GM23338 (cell line): ENCODE data around the gene NCOR2. TPM values are rescaled to one million over a fixed set of nuclear protein-coding genes. Genes with fewer than 3 reads are reported as not detected.
A peak's percentile ranks its signal among the peaks of the same experiment; 100 is the strongest.

Experiments
- ATAC-seq: fragments of 200-7000 bp; cut with Tn5 transposase; 3 replicates; pipeline ENCODE4 v1.9.1; 2020
- DNase-seq: peaks from one replicate; pipeline ENCODE4 v3.0.0-alpha.2; 2015; ENCODE audit warnings: low spot score
- H2AFZ ChIP-seq: fragments of 200-600 bp; sonication (generic); 2 replicates; pipeline ENCODE4 v1.8.0; 2016; ENCODE audit warnings: antibody characterized with exemption, mild to moderate bottlenecking, moderate library complexity
- H3F3A ChIP-seq: fragments of 200-600 bp; sonication (generic); replicated peaks from 2 replicates; pipeline ENCODE4 v1.8.0; 2017; ENCODE audit warnings: antibody characterized with exemption, mixed run types, low read depth
- H3K27ac ChIP-seq: fragments of 200-600 bp; sonication (generic); 2 replicates; pipeline ENCODE4 v1.6.1; 2016; ENCODE audit warnings: low read depth
- H3K27me3 ChIP-seq: fragments of 200-600 bp; sonication (generic); 2 replicates; pipeline ENCODE4 v1.8.0; 2016; ENCODE audit warnings: mild to moderate bottlenecking, mixed run types, moderate library complexity; ENCODE audit not compliant: insufficient read depth
- H3K36me3 ChIP-seq: fragments of 200-600 bp; sonication (generic); 2 replicates; pipeline ENCODE4 v1.8.0; 2016; ENCODE audit warnings: mild to moderate bottlenecking; ENCODE audit not compliant: insufficient read depth
- H3K4me1 ChIP-seq: fragments of 200-600 bp; sonication (generic); 2 replicates; pipeline ENCODE4 v1.8.0; 2016; ENCODE audit warnings: mild to moderate bottlenecking, moderate library complexity; ENCODE audit not compliant: insufficient read depth
- H3K4me2 ChIP-seq: fragments of 200-600 bp; sonication (generic); 2 replicates; pipeline ENCODE4 v1.7.1; 2017; ENCODE audit warnings: mixed run types
- H3K4me3 ChIP-seq: fragments of 200-600 bp; sonication (generic); 2 replicates; pipeline ENCODE4 v1.6.1; 2016; ENCODE audit warnings: mixed run types
- H3K79me2 ChIP-seq: fragments of 200-600 bp; sonication (generic); replicated peaks from 2 replicates; pipeline ENCODE4 v1.8.0; 2017; ENCODE audit warnings: mild to moderate bottlenecking; ENCODE audit not compliant: insufficient read depth
- H3K9me2 ChIP-seq: fragments of 200-600 bp; sonication (generic); 2 replicates; pipeline ENCODE4 v1.8.0; 2017; ENCODE audit not compliant: insufficient read depth
- H4K20me1 ChIP-seq: fragments of 200-600 bp; sonication (generic); replicated peaks from 2 replicates; pipeline ENCODE4 v1.8.0; 2017; ENCODE audit warnings: mild to moderate bottlenecking; ENCODE audit not compliant: insufficient read depth
- H3K27ac Mint-ChIP-seq: 2 replicates; pipeline ENCODE4 v1.8.0; 2020; ENCODE audit warnings: inconsistent platforms, mild to moderate bottlenecking, moderate library complexity, mixed read lengths
- H3K27me3 Mint-ChIP-seq: 3 replicates; pipeline ENCODE4 v1.8.0; 2022; ENCODE audit warnings: low read depth, mild to moderate bottlenecking, moderate library complexity, mixed read lengths, inconsistent platforms; ENCODE audit not compliant: insufficient read depth, poor library complexity
- H3K36me3 Mint-ChIP-seq: 3 replicates; pipeline ENCODE4 v1.8.0; 2021; ENCODE audit warnings: low read depth, mild to moderate bottlenecking, inconsistent platforms, moderate library complexity, mixed read lengths
- H3K4me1 Mint-ChIP-seq: 3 replicates; pipeline ENCODE4 v1.8.0; 2020; ENCODE audit warnings: mild to moderate bottlenecking, inconsistent platforms, mixed read lengths
- H3K4me3 Mint-ChIP-seq: 3 replicates; pipeline ENCODE4 v1.8.0; 2021; ENCODE audit warnings: moderate library complexity, mild to moderate bottlenecking, inconsistent platforms, mixed read lengths
- H3K9me3 Mint-ChIP-seq: 3 replicates; pipeline ENCODE4 v1.8.0; 2020; ENCODE audit warnings: moderate library complexity, mild to moderate bottlenecking, inconsistent platforms, mixed read lengths
- CREB1 ChIP-seq: fragments of 250-450 bp; sonication (Bioruptor Pico); IDR thresholded peaks from 2 replicates; pipeline ENCODE4 v1.5.0; 2020; ENCODE audit warnings: low read depth, mild to moderate bottlenecking, moderate library complexity
- CTCF ChIP-seq, 2 experiments: fragments of 200-600 bp in 1 of 2; sonication (generic) in 1 of 2; conservative IDR thresholded peaks; 2 replicates each; pipeline versions ENCODE4 v1.5.1 to v1.6.1; 2016 to 2017; ENCODE audit warnings: antibody characterized with exemption in 2 of 2, low read depth in 2 of 2, mild to moderate bottlenecking in 2 of 2, moderate library complexity in 1 of 2
- ETS1 ChIP-seq: IDR thresholded peaks from 2 replicates; pipeline ENCODE4 v1.6.1; 2016; ENCODE audit warnings: antibody characterized with exemption
- EZH2 ChIP-seq: fragments of 200-600 bp; sonication (generic); IDR thresholded peaks from one replicate; pipeline ENCODE4 v1.8.0; 2017; ENCODE audit warnings: antibody characterized with exemption, mild to moderate bottlenecking, low read depth; ENCODE audit not compliant: unreplicated experiment
- EZH2phosphoT487 ChIP-seq: fragments of 200-600 bp; sonication (generic); IDR thresholded peaks from one replicate; pipeline ENCODE4 v1.8.1; 2018; ENCODE audit warnings: antibody characterized with exemption; ENCODE audit not compliant: unreplicated experiment
- JUNB ChIP-seq: IDR thresholded peaks from one replicate; pipeline ENCODE4 v1.6.1; 2016; ENCODE audit warnings: antibody characterized with exemption; ENCODE audit not compliant: unreplicated experiment
- NANOG ChIP-seq: IDR thresholded peaks from 2 replicates; pipeline ENCODE4 v1.6.1; 2016; ENCODE audit warnings: antibody characterized with exemption, borderline replicate concordance
- POLR2AphosphoS5 ChIP-seq: IDR thresholded peaks from 2 replicates; pipeline ENCODE4 v1.6.1; 2016; ENCODE audit warnings: antibody characterized with exemption, low read depth
- STAT1 ChIP-seq: IDR thresholded peaks from one replicate; pipeline ENCODE4 v1.6.1; 2016; ENCODE audit warnings: antibody characterized with exemption; ENCODE audit not compliant: unreplicated experiment
- ZNF114 ChIP-seq: fragments of 250-450 bp; sonication (Bioruptor Pico); IDR thresholded peaks from 2 replicates; pipeline ENCODE4 v1.5.0; 2020; ENCODE audit warnings: mild to moderate bottlenecking, moderate library complexity
- ZNF331 ChIP-seq: fragments of 250-450 bp; sonication (Bioruptor Pico); IDR thresholded peaks from 2 replicates; pipeline ENCODE4 v1.5.0; 2020; ENCODE audit warnings: low read depth, mild to moderate bottlenecking, moderate library complexity
- polyA plus RNA-seq: library from polyadenylated mRNA; unstranded; fragments of >200 nt; fragmentation: Nextera tagmentation; extraction: Ambion mirVana; gene quantifications from 2 replicates; pipeline ENCODE4 v1.2.1, GENCODE V29; 2016
- total RNA-seq: library from RNA; depleted of rRNA; stranded (reverse); fragments of >200 nt; shearing (Covaris generic); gene quantifications from 2 replicates; pipeline ENCODE4 v1.2.3, GENCODE V29; 2014

The NCOR2 gene
- total and polyA plus RNA-seq, 2 experiments from 2014 or later: 69.6 to 190 TPM

- Histone ChIP-seq H3K9me2 (no peaks in the 10 kb centered on the region), H3F3A (no peaks in the 10 kb centered on the region), H4K20me1 (no peaks in the 10 kb centered on the region), H3K4me2 (no peak overlapping the region), H3K27me3 (no peaks in the 10 kb centered on the region), H3K36me3 (no peaks in the 10 kb centered on the region), H3K79me2 (no peaks in the 10 kb centered on the region), H3K4me1 (peaks cover 4% of the 10 kb centered on the region), H3K4me3 (no peak overlapping the region), H2AFZ (no peak overlapping the region), H3K27ac (no peak overlapping the region)
- TF ChIP-seq JUNB (no peak), ZNF114 (no peak), ETS1 (no peak), NANOG (no peak), EZH2 (no peak), POLR2AphosphoS5 (no peak), ZNF331 (CRISPR knock-in tag) (no peak), CREB1 (CRISPR knock-in tag) (no peak), CTCF (conservative IDR thresholded peaks at IDR 0.05; ENCODE audit: low read depth in 2 of 2) (no peak), STAT1 (no peak), EZH2phosphoT487 (no peak)
- no peak for ATAC-seq
- peaks cover 9% of the 10 kb centered on the region for H3K27me3 Mint-ChIP-seq
- no peak overlapping the region for H3K27ac Mint-ChIP-seq
- DNase-seq: no peak
- H3K4me1 Mint-ChIP-seq: peaks cover 19% of the 10 kb centered on the region
- no peaks in the 10 kb centered on the region for H3K36me3 Mint-ChIP-seq
- H3K4me3 Mint-ChIP-seq: no peak overlapping the region
- peaks cover 13% of the 10 kb centered on the region; the same call in 1 of the 3 replicates for H3K9me3 Mint-ChIP-seq
These were observed 42.7 kb upstream of the NCOR2 start for GRCh38 chr12:124610021-124610612.

GRCh38 chr12:124609041-124609989 is 41.9 kb upstream of the NCOR2 start:
- no peaks in the 10 kb centered on the region for H3K9me2 ChIP-seq
- H3K4me3 ChIP-seq: no peak overlapping the region
- peaks cover 9% of the 10 kb centered on the region for H3K27me3 Mint-ChIP-seq
- H3K4me1 Mint-ChIP-seq: peaks cover 20% of the 10 kb centered on the region
- H3K9me3 Mint-ChIP-seq: peaks cover 7% of the 10 kb centered on the region; the same call in 1 of the 3 replicates
- H3K4me2 ChIP-seq: 0 out of 2 replicates have a peak overlapping the region, but pooled peaks have one; percentile 48
- H3F3A ChIP-seq: no peaks in the 10 kb centered on the region
- H2AFZ ChIP-seq: no peak overlapping the region
- no peak overlapping the region for H3K4me3 Mint-ChIP-seq
- no peaks in the 10 kb centered on the region for H3K36me3 ChIP-seq
- H3K79me2 ChIP-seq: no peaks in the 10 kb centered on the region
- no peaks in the 10 kb centered on the region for H4K20me1 ChIP-seq
- H3K27me3 ChIP-seq: no peaks in the 10 kb centered on the region
- no peaks in the 10 kb centered on the region for H3K36me3 Mint-ChIP-seq
- DNase-seq (peak; percentile 57), ATAC-seq (peak; percentile 59)
- no peak for TF ChIP-seq JUNB
- H3K4me1 ChIP-seq: peaks cover 4% of the 10 kb centered on the region
- no peak overlapping the region for H3K27ac ChIP-seq
- peak overlapping the region; percentile 54; the same call in 1 of the 2 replicates for H3K27ac Mint-ChIP-seq
